Loucy (cell line): Measurements from ENCODE around the gene SOS1.

Experiments used
- EZH2phosphoT487 ChIP-seq: fragments of 200-600 bp; IDR thresholded peaks from 2 replicates; pipeline ENCODE4 v1.6.1; 2018; ENCODE audit warnings: antibody characterized with exemption, mild to moderate bottlenecking, moderate library complexity, borderline replicate concordance
- TF ChIP-seq, protein P1 (sequence below): fragments of 200-600 bp; sonication (generic); conservative IDR thresholded peaks from 2 replicates; pipeline ENCODE4 v1.5.1; 2014; ENCODE audit warnings: mild to moderate bottlenecking, antibody characterized with exemption, low read length

DNA sequence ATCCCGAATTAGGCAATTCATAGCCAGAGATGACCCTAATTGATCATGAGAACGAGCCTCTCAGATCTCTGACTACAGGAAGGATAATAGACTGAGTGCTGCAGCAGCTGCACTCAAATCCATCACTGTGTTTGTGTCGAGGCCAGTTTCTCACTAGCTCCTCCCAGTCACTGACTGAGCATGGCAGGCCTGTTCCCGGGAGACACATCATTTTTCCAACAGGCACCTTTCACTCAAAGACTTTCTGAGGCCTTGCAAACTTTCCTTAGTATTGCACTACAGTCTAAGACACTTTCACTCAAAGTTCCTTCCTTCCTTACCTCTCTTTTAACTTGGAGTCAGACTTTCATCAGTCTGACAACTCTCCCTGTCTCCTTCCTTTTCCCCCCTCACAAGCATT is 13.7 kb downstream of the SOS1 start:
- no peak for TF ChIP-seq EZH2phosphoT487
- TF ChIP-seq, protein P1, sequence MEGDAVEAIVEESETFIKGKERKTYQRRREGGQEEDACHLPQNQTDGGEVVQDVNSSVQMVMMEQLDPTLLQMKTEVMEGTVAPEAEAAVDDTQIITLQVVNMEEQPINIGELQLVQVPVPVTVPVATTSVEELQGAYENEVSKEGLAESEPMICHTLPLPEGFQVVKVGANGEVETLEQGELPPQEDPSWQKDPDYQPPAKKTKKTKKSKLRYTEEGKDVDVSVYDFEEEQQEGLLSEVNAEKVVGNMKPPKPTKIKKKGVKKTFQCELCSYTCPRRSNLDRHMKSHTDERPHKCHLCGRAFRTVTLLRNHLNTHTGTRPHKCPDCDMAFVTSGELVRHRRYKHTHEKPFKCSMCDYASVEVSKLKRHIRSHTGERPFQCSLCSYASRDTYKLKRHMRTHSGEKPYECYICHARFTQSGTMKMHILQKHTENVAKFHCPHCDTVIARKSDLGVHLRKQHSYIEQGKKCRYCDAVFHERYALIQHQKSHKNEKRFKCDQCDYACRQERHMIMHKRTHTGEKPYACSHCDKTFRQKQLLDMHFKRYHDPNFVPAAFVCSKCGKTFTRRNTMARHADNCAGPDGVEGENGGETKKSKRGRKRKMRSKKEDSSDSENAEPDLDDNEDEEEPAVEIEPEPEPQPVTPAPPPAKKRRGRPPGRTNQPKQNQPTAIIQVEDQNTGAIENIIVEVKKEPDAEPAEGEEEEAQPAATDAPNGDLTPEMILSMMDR, result no peak
